ENCODE data around the gene COL6A5.
"Not testable (repeated sequence)": the region's sequence is repeated elsewhere in the genome, so short reads cannot be mapped to it uniquely, and the experiment has no call there.

The COL6A5 gene

DNA sequence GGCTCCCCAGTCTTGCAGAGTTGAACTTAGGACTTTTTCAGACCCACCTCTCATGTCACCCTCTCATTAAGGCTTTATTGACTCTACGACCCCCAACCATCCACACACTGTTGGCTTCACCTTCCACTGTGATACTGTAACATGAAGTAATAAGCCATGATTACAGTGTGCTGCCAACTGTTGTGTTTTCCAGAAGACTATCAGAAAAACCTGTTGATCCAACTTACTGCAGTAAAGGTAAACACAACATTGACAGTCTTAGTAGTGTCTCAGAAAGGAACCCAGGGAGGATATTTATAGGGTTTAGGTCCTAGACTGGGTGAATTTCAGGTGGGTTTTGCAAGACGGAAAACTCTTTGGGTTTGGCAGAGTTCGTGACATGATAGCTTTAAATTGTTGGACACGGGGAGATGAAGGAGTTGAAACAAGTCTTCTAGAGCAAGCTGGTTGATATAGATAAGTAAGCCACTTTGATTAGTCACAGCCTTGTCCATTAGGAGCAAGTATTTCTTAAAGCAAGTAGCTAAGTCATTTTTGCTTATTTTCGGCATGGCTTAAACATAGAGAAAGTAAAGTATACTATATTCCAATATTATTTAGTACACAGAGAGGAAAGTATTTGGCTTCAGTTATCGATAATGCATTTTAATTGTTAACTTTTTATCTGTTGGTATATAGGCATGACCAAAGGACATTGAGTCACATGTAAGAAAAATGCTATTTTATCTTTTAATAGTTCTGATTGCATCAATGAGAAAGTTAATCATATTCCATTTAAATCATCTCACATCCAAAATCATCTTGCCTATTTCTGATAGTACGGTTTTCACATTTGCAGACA lies 2.4 kb upstream of the COL6A5 start:
- no peak overlapping the region for H3K9ac ChIP-seq (ENCODE audit: low read depth, low read length)
- H3K27ac ChIP-seq (ENCODE audit: low read depth, low read length), result no peak overlapping the region
- no peaks in the 10 kb centered on the region for H3K9me3 ChIP-seq (ENCODE audit: insufficient read depth, low read depth, low read length)
- peaks cover 53% of the 10 kb centered on the region for H3K27me3 ChIP-seq (ENCODE audit: insufficient read depth, low read length)
- 82% methylated on average over 6 of the region's 7 CpGs for WGBS
- H3K4me3 ChIP-seq (ENCODE audit: low read length), result no peak overlapping the region
- peaks cover 6% of the 10 kb centered on the region; the same call in 1 of the 2 replicates for H3K4me1 ChIP-seq (ENCODE audit: insufficient read depth, low read length)
- H3K36me3 ChIP-seq (ENCODE audit: insufficient read depth, low read length), result no peaks in the 10 kb centered on the region

DNA sequence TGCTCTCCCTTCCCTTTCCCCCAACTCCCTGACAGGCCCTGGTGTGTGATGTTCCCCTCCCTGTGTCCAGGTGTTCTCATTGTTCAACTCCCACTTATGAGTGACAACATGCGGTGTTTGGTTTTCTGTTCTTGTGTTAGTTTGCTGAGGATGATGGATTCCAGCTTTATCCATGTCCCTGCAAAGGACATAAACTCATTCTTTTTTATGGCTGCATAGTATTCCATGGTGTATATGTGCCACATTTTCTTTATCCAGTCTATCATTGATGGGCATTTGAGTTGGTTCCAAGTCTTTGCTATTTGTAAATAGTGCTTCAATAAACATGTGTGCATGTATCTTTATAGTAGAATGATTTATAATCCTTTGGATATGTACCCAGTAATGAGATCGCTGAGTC lies 2.8 kb downstream of the COL6A5 start:
- H3K27ac ChIP-seq (ENCODE audit: low read depth, low read length); H3K9ac ChIP-seq (ENCODE audit: low read depth, low read length); H3K9me3 ChIP-seq (ENCODE audit: insufficient read depth, low read depth, low read length); H3K4me3 ChIP-seq (ENCODE audit: low read length); H3K36me3 ChIP-seq (ENCODE audit: insufficient read depth, low read length); H3K4me1 ChIP-seq (ENCODE audit: insufficient read depth, low read length): not testable (repeated sequence)
- WGBS, result 90% methylated on average over 2 of the region's 2 CpGs
- H3K27me3 ChIP-seq (ENCODE audit: insufficient read depth, low read length), result peaks cover 46% of the 10 kb centered on the region

DNA sequence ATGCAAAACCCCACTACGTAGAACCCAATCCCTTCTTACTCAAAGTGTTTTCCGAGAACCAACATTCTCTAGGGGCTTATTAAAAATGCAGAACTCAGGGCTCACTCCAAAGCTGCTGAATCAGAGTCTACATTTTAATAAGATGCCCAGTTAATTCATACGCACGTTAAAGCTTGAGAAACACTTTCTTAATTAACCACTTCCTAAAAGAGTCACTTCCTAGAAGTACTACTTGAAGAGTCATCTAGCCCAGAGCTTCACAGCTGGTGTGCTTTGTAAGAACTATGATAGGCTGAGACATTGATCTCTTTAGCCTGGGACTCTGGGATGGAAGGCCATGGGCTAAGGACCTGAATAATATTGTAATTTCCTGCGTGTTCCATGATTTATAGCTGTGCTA lies 9.0 kb downstream of the COL6A5 start:
- no peaks in the 10 kb centered on the region for H3K36me3 ChIP-seq (ENCODE audit: insufficient read depth, low read length)
- 82% methylated on average over 5 of the region's 5 CpGs for WGBS
- H3K9ac ChIP-seq (ENCODE audit: low read depth, low read length), result no peak overlapping the region
- H3K4me1 ChIP-seq (ENCODE audit: insufficient read depth, low read length), result no peaks in the 10 kb centered on the region
- no peak overlapping the region for H3K27ac ChIP-seq (ENCODE audit: low read depth, low read length)
- H3K27me3 ChIP-seq (ENCODE audit: insufficient read depth, low read length), result no peaks in the 10 kb centered on the region
- no peak overlapping the region for H3K4me3 ChIP-seq (ENCODE audit: low read length)
- no peaks in the 10 kb centered on the region for H3K9me3 ChIP-seq (ENCODE audit: insufficient read depth, low read depth, low read length)

DNA sequence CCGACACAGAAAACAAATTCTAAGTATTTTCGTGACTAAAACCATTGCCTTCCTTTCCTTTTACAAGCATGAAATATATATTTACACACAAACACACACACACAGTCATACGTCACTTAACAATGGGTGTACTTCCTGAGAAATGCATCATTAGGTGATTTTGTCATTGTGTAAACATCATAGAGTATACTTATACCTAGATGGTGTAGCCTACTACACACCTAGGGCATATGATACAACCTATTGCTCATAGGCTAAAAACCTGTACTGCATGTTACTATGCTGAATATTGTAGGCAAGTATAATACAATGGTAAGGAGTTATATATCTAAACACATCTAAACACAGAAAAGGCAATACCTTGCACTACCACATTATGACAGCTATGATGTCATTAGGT lies 28.6 kb downstream of the COL6A5 start:
- 100% methylated on average over 2 of the region's 3 CpGs for WGBS
- H3K36me3 ChIP-seq (ENCODE audit: insufficient read depth, low read length), result no peaks in the 10 kb centered on the region

DNA sequence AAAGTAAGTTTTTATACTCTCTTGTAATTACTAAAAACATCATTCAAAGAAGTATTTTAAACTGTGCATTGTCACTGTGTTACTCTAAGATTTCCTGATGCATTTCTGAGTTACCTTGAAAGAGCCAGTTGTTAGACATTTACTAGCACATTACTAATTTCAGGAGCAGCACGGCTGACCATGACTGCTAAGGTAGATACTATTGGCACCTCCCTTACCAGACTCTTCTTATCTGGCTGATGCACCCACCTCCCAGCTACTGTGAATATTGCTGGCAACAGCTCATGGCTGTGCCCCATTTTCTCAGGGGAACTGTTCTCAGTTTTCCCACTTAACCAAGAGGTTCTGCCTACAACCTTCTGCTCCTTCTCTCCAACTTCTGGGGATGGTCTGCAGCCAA lies 29.4 kb downstream of the COL6A5 start:
- H3K27me3 ChIP-seq (ENCODE audit: insufficient read depth, low read length), result no peaks in the 10 kb centered on the region
- no peaks in the 10 kb centered on the region for H3K36me3 ChIP-seq (ENCODE audit: insufficient read depth, low read length)
- WGBS, result 92% methylated on average over 1 of the region's 1 CpG
- no peak overlapping the region for H3K9ac ChIP-seq (ENCODE audit: low read depth, low read length)
- H3K9me3 ChIP-seq (ENCODE audit: insufficient read depth, low read depth, low read length), result no peaks in the 10 kb centered on the region
- no peak overlapping the region for H3K27ac ChIP-seq (ENCODE audit: low read depth, low read length)
- no peaks in the 10 kb centered on the region for H3K4me1 ChIP-seq (ENCODE audit: insufficient read depth, low read length)
- H3K4me3 ChIP-seq (ENCODE audit: low read length), result no peak overlapping the region

More for the DNA sequence above, 28.6 kb downstream of the COL6A5 start:
- Histone ChIP-seq H3K27me3 (ENCODE audit: insufficient read depth, low read length) (no peaks in the 10 kb centered on the region), H3K4me1 (ENCODE audit: insufficient read depth, low read length) (no peaks in the 10 kb centered on the region), H3K4me3 (ENCODE audit: low read length) (no peak overlapping the region), H3K27ac (ENCODE audit: low read depth, low read length) (no peak overlapping the region), H3K9me3 (ENCODE audit: insufficient read depth, low read depth, low read length) (no peaks in the 10 kb centered on the region), H3K9ac (ENCODE audit: low read depth, low read length) (no peak overlapping the region)

DNA sequence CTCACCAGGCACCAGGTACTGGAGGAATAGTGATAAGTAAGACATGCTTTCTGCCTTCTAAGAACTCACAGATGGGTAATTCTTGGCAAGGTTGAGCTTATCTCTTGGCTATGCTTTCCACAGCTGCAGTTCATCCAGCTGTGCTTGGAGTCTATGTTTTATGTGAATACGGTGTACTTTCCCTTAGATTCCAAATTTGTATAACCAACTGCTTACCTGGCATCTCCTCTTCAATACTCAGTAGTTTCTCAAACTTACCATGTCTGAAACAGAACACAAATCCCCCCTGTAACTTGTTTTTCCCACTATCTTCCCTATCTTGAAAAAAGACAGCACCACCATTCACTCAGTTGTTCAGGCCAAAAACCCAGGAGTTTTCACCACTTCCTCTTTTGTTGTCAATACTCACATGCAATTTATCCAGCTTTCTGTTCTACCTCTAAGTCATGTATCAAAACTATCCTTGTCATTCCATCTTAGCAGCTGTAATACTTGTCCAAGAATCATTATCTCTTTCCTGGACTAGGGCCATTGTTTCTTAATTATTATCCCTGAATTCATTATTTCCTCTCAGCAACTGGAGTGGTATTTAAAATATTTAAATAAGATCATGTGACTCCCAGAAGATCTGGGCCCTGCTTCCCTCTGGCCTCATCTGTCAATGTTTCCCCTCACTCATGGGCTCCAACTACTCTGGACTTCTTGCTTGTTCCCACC lies 32.6 kb downstream of the COL6A5 start:
- H3K27me3 ChIP-seq (ENCODE audit: insufficient read depth, low read length), result no peaks in the 10 kb centered on the region
- H3K4me1 ChIP-seq (ENCODE audit: insufficient read depth, low read length), result no peaks in the 10 kb centered on the region
- 80% methylated on average over 1 of the region's 1 CpG for WGBS
- no peak overlapping the region for H3K4me3 ChIP-seq (ENCODE audit: low read length)
- H3K9ac ChIP-seq (ENCODE audit: low read depth, low read length), result no peak overlapping the region
- no peaks in the 10 kb centered on the region for H3K36me3 ChIP-seq (ENCODE audit: insufficient read depth, low read length)
- H3K9me3 ChIP-seq (ENCODE audit: insufficient read depth, low read depth, low read length), result no peaks in the 10 kb centered on the region
- no peak overlapping the region for H3K27ac ChIP-seq (ENCODE audit: low read depth, low read length)

DNA sequence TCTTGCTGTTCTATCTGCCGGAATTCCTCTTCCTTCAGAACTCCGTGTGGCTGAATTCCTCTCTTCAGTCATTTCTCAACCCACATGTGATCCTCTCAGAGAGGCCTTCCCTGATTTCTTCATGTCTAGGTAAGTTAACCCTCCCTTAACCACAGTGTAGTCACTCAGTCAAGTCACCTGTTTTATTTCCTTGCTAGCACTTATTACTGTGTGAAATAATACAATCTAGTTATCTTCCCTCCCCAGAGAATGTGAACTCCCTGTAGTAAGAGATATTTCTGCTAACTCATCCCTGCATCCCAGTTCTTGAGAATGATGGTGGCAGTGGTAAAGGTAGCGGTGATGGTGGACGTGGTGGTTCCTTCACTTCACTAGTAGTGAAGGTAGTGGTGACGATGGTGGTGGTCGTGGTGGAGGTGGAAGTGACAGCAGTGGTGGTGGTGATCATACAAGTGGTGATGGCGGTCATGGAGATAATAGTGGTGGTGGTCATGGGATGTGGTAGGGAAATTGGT lies 33.3 kb downstream of the COL6A5 start:
- H3K27me3 ChIP-seq (ENCODE audit: insufficient read depth, low read length), result no peaks in the 10 kb centered on the region
- WGBS, result 95% methylated on average over 7 of the region's 7 CpGs
- no peaks in the 10 kb centered on the region for H3K4me1 ChIP-seq (ENCODE audit: insufficient read depth, low read length)
- no peaks in the 10 kb centered on the region for H3K9me3 ChIP-seq (ENCODE audit: insufficient read depth, low read depth, low read length)
- no peak overlapping the region for H3K9ac ChIP-seq (ENCODE audit: low read depth, low read length)
- no peak overlapping the region for H3K27ac ChIP-seq (ENCODE audit: low read depth, low read length)
- H3K4me3 ChIP-seq (ENCODE audit: low read length), result no peak overlapping the region
- H3K36me3 ChIP-seq (ENCODE audit: insufficient read depth, low read length), result no peaks in the 10 kb centered on the region

DNA sequence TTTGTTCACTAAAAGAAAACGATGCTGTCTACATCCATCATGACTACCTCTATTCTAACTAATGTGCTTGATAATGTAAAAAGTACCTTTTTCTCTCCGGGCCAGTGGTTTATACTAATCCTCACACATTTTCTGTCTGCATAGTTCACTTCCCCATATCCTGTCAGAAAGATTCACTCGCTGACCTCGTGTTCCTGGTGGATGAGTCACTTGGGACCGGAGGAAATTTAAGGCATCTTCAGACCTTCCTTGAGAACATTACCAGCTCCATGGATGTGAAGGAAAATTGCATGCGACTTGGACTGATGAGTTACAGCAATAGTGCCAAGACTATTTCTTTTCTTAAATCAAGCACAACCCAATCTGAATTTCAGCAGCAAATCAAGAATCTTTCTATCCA lies 33.8 kb downstream of the COL6A5 start:
- H3K9ac ChIP-seq (ENCODE audit: low read depth, low read length), result no peak overlapping the region
- no peaks in the 10 kb centered on the region for H3K36me3 ChIP-seq (ENCODE audit: insufficient read depth, low read length)
- WGBS, result 96% methylated on average over 5 of the region's 6 CpGs
- H3K4me1 ChIP-seq (ENCODE audit: insufficient read depth, low read length), result no peaks in the 10 kb centered on the region
- H3K27me3 ChIP-seq (ENCODE audit: insufficient read depth, low read length), result no peaks in the 10 kb centered on the region
- H3K27ac ChIP-seq (ENCODE audit: low read depth, low read length), result no peak overlapping the region
- no peaks in the 10 kb centered on the region for H3K9me3 ChIP-seq (ENCODE audit: insufficient read depth, low read depth, low read length)
- H3K4me3 ChIP-seq (ENCODE audit: low read length), result no peak overlapping the region

DNA sequence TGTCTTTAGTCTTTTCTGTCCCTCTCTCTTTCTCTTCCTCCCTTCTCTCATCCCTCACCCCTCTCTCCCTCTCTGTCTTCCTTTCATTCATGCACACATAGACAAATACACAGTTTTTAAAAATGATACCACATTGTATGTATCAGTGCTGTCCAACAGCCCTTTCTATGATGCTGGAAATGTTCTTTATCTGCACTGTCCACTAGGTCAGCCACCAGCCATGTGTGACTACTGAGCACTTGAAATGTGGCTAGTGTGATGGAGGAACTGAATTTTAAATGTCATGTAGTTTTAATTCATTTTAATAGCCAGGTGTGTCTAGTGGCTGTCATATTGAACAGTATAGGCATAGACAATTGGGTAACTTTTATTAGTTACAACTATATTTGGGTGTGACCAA lies 34.9 kb downstream of the COL6A5 start:
- Histone ChIP-seq H3K9ac (ENCODE audit: low read depth, low read length) (no peak overlapping the region), H3K27me3 (ENCODE audit: insufficient read depth, low read length) (no peaks in the 10 kb centered on the region), H3K4me1 (ENCODE audit: insufficient read depth, low read length) (no peaks in the 10 kb centered on the region), H3K9me3 (ENCODE audit: insufficient read depth, low read depth, low read length) (no peaks in the 10 kb centered on the region), H3K4me3 (ENCODE audit: low read length) (no peak overlapping the region), H3K27ac (ENCODE audit: low read depth, low read length) (no peak overlapping the region), H3K36me3 (ENCODE audit: insufficient read depth, low read length) (no peaks in the 10 kb centered on the region)

DNA sequence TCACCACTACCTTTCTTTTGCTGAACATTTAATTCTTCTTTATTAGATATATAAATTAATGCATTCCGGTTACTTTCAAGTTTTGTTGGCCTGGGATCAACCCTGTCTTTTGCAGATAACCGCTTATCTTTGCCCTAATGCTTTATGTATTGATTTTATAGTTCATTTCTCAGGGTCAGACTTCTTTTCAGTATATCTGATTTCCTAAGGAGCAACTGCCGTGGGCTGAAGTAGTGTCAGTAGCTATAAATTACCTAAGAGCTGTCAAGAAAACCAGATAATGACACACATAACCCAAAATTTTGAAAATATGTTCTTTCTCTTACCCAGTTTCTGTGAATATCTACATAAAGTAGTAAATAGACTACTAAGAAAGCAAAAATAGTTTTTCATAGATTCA lies 38.0 kb downstream of the COL6A5 start:
- WGBS, result 89% methylated on average over 3 of the region's 3 CpGs
- H3K27me3 ChIP-seq (ENCODE audit: insufficient read depth, low read length), result no peaks in the 10 kb centered on the region
- no peaks in the 10 kb centered on the region for H3K36me3 ChIP-seq (ENCODE audit: insufficient read depth, low read length)
- H3K27ac ChIP-seq (ENCODE audit: low read depth, low read length), result no peak overlapping the region
- no peak overlapping the region for H3K9ac ChIP-seq (ENCODE audit: low read depth, low read length)
- no peaks in the 10 kb centered on the region for H3K4me1 ChIP-seq (ENCODE audit: insufficient read depth, low read length)
- H3K9me3 ChIP-seq (ENCODE audit: insufficient read depth, low read depth, low read length), result no peaks in the 10 kb centered on the region
- H3K4me3 ChIP-seq (ENCODE audit: low read length), result no peak overlapping the region

DNA sequence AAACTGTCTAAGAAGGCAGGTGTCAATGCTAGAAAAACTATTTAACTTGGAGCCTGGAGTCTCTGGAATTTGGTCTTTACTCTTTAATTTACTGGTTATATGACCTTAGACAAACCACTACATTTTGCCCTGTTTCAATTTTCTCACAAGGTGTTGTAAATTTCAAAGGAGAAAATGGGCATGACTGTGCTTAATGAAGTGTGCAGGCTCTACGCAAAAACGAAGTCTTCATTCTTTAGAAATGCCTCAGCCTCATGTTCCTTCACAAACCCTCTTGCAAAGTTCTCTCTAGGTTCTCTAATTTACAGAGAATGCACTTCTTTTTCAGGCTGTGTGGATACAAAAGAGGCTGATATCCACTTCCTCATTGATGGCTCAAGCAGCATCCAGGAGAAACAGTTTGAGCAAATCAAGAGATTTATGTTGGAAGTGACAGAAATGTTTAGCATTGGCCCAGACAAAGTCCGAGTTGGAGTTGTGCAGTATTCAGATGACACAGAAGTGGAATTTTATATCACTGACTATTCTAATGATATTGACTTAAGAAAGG lies 39.1 kb downstream of the COL6A5 start:
- H3K9ac ChIP-seq (ENCODE audit: low read depth, low read length), result no peak overlapping the region
- no peaks in the 10 kb centered on the region for H3K9me3 ChIP-seq (ENCODE audit: insufficient read depth, low read depth, low read length)
- no peak overlapping the region for H3K27ac ChIP-seq (ENCODE audit: low read depth, low read length)
- no peaks in the 10 kb centered on the region for H3K27me3 ChIP-seq (ENCODE audit: insufficient read depth, low read length)
- 92% methylated on average over 3 of the region's 3 CpGs for WGBS
- no peaks in the 10 kb centered on the region for H3K36me3 ChIP-seq (ENCODE audit: insufficient read depth, low read length)
- no peaks in the 10 kb centered on the region for H3K4me1 ChIP-seq (ENCODE audit: insufficient read depth, low read length)
- no peak overlapping the region for H3K4me3 ChIP-seq (ENCODE audit: low read length)

All from HUES64 (cell line).